Measurements from ENCODE around the gene HYCC2.
"Not testable (repeated sequence)": the region's sequence is repeated elsewhere in the genome, so short reads cannot be mapped to it uniquely, and the experiment has no call there.

Gene HYCC2

DNA sequence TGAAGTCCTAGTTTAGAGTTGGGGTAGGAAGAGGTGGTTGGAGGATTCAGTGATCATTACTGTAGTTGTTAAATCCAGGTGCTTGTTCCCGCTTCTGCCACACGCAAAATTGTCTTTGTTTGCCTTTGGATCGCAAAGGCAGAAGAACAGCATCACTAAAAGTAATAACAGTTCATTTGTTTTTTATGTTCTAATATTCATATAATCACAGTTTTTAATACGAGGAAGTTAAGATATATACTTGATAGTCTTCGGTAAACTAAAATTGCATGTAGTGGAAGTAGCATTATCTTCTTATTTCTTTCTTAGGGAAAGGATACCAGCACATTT is 695 bp upstream of the HYCC2 start:
- no peak for DNase-seq (ENCODE audit: low read depth in 2 of 2)

DNA sequence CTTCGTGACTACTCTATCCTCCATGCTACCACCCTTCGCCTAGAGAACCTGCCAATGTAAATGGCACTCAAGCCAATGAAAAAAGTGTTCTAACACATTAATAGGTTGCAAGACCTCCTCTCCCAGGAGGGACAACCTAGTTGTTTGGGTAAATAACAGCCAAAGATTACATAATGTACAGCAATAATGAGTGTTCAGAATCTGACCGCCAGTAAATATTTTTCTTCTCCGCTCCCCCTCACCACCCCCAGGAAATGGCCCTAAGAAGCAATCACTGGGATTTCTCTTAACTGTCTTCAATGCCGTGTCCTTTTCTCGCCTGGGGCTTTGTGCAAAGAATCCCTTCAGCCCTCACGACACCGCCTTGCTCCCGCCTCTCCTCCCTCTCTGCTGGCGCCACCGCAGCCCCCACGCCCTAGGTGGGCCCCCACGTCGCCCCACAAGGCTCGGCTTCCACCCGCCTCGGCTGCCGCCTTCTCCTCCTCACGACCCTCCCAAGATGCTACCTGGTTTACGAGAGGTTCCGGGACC is 458 bp downstream of the HYCC2 start:
- no peak for DNase-seq (ENCODE audit: low read depth in 2 of 2)

DNA sequence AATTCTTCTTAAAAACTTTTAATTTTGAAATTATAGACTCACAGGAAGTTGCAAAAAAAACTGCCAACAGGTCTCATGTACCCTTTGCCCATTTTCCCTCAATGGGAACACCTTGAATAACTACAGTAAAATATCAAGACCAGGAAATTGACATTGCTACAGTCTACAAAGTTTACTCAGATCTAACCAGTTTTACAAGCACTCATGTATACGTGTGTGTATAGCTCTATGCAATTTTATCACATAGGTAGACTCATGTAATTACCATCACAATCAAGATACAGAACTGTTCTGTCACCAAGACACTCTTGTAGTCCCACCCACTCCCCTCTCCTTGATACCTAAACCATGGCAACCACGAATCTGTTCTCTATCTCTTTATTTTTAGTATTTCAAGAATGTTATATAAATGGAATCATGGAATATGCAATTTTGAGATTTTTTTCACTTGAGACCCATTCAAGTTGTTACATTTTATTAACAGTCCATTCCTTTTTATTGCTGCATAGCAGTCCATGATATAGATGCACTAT is 6.6 kb downstream of the HYCC2 start:
- no peak for DNase-seq (ENCODE audit: low read depth in 2 of 2)

DNA sequence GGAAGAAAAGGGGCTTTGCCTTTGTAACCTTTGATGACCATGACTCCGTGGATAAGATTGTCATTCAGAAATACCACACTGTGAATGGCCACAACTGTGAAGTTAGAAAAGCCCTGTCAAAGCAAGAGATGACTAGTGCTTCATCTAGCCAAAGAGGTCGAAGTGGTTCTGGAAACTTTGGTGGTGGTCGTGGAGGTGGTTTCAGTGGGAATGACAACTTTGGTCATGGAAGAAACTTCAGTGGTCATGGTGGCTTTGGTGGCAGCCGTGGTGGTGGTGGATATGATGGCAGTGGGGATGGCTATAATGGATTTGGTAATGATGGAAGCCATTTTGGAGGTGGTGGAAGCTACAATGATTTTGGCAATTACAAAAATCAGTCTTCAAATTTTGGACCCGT is 8.0 kb downstream of the HYCC2 start:
- peak in 1 of 2 donors; percentile 40 for DNase-seq (ENCODE audit: low read depth in 2 of 2)

DNA sequence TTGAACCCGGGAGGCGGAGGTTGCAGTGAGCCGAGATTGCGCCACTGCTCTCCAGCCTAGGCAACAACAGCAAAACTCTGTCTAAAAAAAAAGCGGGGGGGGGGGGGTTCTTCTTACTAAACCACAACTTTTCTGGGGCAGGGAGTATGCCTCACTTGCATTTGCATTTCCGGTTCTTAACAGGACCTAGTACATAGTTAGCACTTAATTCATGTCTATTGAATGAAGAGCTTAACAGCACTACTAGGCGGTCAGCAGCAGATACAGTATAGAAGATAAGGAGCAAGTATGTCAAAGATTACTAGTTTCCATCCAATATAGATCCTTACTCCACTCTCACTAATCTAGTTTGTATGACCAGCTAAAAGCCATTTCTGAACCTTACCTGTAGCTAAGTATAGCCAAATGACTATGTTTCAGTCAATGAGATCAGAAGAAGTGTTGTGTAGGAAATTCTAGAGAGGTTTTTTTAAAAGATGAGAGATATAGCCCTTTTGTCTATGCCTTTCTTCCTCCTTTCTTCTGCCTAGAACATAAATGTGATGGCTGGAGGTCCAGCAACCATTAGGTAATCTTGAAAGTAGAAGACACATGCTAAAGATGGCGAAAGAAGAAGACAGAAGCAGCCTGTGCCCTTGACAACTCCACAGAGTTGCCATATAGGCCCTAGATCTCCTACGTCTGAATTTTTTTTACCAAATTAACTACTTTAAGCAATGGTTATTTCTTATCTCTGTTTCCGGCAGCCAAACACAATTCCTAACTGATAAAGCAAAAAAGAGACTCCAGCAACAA is 11.3 kb downstream of the HYCC2 start:
- DNase-seq (ENCODE audit: low read depth in 2 of 2): no peak

DNA sequence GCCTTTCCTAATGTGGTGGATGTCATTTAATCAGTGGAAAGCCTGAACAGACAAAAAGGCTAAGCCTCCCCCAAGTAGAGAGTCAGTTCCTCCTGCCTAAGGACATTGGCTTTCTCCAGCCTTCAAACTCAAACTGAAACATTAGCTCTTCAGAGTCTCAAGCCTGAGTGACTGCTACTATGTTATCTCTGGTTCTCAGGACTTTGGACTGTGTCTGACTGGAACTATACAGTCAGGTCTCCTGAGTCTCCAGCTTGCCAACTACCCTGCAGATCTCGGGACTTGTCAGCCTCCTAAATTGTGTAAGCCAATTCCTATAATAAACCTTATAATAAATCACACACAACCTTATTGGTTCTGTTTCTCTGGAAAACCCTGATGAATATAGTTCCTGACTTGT is 12.6 kb downstream of the HYCC2 start:
- no peak for DNase-seq (ENCODE audit: low read depth in 2 of 2)

DNA sequence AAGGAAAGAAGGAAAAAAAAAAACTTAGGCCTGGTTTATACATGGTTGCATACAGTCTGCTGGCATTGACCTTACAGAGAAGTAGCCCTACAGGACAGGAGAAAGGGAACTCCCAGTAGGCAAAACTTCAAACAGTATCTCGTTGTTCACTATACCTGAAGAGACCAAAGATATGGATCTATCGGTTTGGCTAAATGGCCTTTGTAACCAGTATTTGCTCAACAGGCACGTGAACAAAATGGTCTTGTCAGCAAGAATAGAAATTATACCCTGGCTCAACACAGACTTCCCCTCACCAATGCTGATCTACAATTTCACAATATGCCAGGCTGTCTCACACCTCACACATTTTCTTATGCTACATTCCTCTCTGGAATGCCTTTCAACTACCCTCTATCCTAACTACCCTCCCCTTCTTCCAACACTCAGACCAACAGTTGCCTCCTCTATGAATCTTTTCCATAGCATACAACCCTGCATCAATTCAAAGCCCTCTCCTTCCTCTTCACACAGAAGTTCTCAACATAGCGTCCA is 13.7 kb downstream of the HYCC2 start:
- DNase-seq (ENCODE audit: low read depth in 2 of 2): no peak

DNA sequence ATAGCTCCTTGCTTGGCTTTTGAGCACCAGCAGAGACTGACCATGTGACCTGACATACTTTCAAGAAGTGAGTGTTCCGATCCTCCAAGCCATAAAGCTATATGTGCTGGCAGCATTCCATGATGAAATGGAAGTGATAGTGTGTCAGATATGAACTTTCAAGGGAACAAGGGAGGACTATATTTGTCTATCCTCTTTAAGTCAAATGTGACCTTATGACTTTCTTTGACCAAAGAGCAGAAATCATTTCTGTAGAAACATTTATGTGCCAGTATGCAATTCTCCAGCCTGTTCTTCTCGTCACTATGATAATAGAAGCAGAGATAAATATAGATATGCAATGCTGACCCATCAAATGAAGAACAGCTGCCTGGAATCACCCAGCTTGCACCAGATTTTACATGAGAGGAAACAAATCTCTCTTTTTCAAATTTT is 14.4 kb downstream of the HYCC2 start:
- no peak for DNase-seq (ENCODE audit: low read depth in 2 of 2)

DNA sequence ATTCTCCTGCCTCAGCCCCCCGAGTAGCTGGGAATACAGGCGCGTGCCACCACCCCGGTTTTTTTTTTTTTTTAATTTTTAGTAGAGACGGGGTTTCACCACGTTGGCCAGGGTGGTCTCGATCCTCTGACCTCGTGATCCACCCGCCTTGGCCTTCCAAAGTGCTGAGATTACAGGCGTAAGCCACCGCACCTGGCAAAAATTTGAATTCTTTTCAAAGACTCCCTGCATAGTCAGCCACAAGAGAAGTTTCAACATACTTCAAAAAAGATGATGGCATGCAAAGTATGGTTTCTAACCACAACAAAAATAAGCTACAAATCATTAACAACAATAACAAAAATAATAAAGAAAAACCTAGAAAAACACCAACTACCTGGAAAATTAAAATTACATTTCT is 22.0 kb downstream of the HYCC2 start:
- no peak for DNase-seq (ENCODE audit: low read depth in 2 of 2)

DNA sequence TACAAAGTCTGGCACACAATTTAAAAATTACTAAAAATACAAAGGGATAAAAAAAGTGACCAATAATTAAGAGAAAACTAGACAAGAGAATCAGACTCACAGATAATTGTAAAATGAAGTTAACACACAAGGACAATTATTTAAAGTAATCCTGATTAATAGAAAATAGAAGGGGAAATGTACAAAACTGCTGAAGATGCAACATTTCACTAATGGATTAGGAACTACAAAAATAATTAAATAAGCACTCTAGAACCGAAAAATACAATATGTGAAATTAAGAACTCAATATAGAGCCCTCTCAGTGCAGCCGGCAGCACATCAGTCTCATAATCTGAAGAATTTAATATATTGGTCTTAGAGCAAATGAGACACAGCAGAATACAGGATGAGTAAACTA is 24.6 kb downstream of the HYCC2 start:
- DNase-seq (ENCODE audit: low read depth in 2 of 2): no peak

DNA sequence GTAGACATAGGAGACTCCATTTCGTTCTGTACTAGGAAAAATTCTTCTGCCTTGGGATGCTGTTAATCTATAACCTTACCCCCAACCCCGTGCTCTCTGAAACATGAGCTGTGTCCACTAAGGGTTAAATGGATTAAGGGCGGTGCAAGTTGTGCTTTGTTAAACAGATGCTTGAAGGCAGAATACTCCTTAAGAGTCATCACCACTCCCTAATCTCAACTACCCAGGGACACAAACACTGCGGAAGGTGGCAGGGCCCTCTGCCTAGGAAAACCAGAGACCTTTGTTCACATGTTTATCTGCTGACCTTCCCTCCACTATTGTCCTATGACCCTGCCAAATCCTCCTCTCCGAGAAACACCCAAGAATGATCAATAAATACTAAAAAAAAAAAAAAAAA is 28.4 kb downstream of the HYCC2 start:
- DNase-seq (ENCODE audit: low read depth in 2 of 2): not testable (repeated sequence)

DNA sequence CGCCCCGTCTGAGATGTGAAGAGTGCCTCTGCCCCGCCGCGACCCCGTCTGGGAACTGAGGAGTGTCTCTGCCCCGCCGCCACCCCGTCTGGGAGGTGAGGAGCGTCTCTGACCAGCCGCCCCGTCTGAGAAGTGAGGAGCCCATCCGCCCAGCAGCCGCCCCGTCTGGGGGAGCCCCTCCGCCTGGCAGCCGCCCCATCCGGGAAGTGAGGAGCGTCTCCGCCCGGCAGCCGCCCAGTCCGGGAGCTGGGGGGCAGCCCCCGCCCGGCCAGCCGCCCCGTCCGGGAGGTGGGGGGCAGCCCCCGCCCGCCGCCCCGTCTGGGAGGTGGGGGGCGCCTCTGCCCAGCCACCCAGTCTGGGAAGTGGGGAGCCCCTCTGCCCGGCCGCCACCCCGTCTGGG is 29.0 kb downstream of the HYCC2 start:
- DNase-seq (ENCODE audit: low read depth in 2 of 2): not testable (repeated sequence)

DNA sequence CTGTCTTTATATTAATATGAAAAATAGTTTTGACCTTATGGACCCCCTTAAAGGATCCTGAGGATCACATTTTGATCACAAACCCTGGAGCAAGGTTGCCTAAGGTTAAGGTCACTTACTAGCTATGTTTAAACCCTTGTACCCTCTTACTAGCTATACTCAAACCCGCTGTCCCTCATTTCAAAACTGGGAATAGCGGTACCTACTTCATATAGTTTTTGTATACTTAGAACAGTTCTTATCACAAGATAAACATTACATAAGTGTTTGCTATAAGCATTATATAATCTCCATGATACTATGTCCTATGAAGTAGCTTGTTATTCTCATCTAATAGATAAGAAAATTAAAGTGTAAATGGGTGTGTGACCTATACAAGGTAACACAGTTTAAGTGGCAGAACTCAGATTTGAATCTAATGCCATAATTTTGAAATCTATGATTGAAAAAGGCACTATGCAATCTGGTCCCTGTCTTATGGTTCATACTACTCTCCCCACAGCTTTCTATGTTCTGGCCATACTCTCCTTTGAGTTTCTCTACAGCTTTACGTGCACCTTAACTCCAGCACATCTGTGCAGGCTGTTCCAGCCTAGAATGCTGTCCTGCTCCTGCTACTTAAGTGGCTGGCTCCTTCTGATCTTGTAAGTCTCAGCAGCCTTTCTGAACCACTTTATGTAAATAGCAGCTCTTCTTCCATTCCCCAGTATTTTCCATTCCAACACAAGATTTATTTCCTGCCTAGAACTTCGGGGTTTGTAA is 30.4 kb downstream of the HYCC2 start:
- DNase-seq (ENCODE audit: low read depth in 2 of 2): no peak

DNA sequence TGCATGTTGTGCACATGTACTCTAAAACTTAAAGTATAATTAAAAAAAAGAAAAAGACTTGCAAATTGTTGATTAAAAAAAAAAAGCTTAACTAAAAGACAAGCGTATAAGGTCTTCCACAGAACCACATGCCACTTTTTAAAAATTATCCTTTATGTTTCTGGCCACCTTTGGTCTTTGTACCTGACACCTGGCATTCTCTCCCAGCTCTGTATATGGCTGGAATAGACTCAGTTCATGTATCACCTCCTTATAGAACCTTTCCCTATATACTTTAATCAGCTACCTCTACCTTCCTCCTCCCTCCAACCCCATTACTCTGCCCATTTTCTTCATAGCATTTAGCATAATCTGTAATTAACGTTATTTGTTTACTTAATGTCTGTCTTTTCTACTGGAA is 32.6 kb downstream of the HYCC2 start:
- no peak for DNase-seq (ENCODE audit: low read depth in 2 of 2)

DNA sequence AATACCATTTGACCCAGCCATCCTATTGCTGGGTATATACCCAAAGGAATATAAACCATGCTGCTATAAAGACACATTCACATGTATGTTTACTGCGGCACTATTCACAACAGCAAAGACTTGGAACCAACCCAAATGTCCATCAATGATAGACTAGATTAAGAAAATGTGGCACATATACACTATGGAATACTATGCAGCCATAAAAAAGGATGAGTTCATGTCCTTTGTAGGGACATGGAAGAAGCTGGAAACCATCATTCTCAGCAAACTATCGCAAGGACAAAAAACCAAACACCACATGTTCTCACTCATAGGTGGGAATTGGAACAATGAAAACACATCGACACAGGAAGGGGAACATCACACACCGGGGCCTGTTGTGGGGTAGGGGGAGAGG is 33.1 kb downstream of the HYCC2 start:
- not testable (repeated sequence) for DNase-seq (ENCODE audit: low read depth in 2 of 2)

DNA sequence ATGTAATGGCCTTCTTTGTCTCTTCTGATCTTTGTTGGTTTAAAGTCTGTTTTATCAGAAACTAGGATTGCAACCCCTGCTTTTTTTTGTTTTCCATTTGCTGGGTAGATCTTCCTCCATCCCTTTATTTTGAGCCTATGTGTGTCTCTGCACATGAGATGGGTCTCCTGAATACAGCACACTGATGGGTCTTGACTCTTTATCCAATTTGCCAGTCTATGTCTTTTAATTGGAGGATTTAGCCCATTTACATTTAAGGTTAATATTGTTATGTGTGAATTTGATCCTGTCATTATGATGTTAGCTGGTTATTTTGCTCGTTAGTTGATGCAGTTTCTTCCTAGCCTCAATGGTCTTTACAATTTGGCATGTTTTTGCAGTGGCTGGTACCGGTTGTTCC is 37.1 kb downstream of the HYCC2 start:
- not testable (repeated sequence) for DNase-seq (ENCODE audit: low read depth in 2 of 2)

DNA sequence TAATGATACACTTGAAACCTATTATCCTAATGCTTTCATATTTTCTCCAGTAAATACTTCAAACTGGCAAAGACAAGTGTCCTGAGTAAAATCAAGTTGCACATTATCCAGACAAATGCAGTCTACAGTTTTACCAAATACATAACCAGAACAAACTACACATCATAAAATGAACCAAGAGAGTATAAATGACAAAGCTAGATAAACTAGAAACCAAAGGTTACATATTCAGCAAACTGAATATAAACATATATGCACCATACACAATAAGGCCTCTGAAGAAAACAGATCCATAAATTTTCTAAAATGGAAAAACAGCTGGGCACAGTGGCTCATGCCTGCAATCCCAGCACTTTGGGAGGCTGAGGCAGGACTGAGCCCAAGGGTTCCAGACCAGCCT is 47.0 kb downstream of the HYCC2 start:
- no peak for DNase-seq (ENCODE audit: low read depth in 2 of 2)

DNA sequence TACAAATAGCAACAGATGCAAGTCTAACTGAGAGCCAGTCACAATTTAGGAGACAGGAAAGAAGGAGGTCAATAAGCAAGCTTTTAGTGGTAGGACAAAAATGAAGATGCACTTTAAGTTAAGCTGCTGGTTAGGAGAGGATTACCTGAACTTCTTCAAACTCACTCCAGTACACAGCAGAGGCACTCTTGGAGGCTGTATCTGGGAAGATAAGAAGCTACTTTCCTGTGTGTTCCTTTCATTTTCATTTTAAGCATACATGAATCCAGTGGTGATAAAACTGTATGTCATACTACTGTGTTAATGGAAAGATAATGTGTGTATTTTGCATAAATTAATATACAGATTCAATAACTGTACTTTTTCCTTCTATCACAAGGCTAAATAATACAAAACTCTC is 49.6 kb downstream of the HYCC2 start:
- DNase-seq (ENCODE audit: low read depth in 2 of 2): no peak

Measured in activated CD4-positive, alpha-beta T cell treated with anti-CD3 and anti-CD28 coated beads for 24 hours (primary cell).